LHCN-M2 (cell line): ENCODE data around the gene SVIL. TPM values are rescaled to one million over a fixed set of nuclear protein-coding genes. Genes with fewer than 3 reads are reported as not detected.
"Not testable (repeated sequence)": the region's sequence is repeated elsewhere in the genome, so short reads cannot be mapped to it uniquely, and the experiment has no call there.

Source experiments
- DNase-seq: peaks from one replicate; pipeline ENCODE4 v3.0.0-alpha.2; 2012; ENCODE audit warnings: low read depth
- total RNA-seq: library from RNA; depleted of rRNA; stranded (reverse); fragments of >200 nt; gene quantifications from 2 replicates; pipeline ENCODE4 v1.2.3, GENCODE V29; 2014

The SVIL gene
- total RNA-seq, 1 experiment from 2014 or later = 3.7 TPM

GRCh38 chr10:29623797-29624196, 11.0 kb downstream of the SVIL start:
- no peak for DNase-seq

- DNase-seq = no peak
These were observed 12.3 kb downstream of the SVIL start for GRCh38 chr10:29622382-29622922.

GRCh38 chr10:29621161-29621560, 13.6 kb downstream of the SVIL start:
- peak; percentile 77 for DNase-seq

GRCh38 chr10:29620112-29620690, 14.6 kb downstream of the SVIL start:
- no peak for DNase-seq

GRCh38 chr10:29619241-29619669, 15.5 kb downstream of the SVIL start:
- peak; percentile 50 for DNase-seq

- DNase-seq = no peak
These were observed 16.2 kb downstream of the SVIL start for GRCh38 chr10:29618341-29619171.

GRCh38 chr10:29617880-29618340, 16.9 kb downstream of the SVIL start:
- DNase-seq = no peak

- DNase-seq = no peak
These were observed 18.2 kb downstream of the SVIL start for GRCh38 chr10:29616542-29616941.

GRCh38 chr10:29615195-29615594, 19.6 kb downstream of the SVIL start:
- no peak for DNase-seq

GRCh38 chr10:29614289-29614688, 20.5 kb downstream of the SVIL start:
- DNase-seq = not testable (repeated sequence)

GRCh38 chr10:29613791-29614190, 21.0 kb downstream of the SVIL start:
- DNase-seq = no peak

- DNase-seq = no peak
These were observed 21.6 kb downstream of the SVIL start for GRCh38 chr10:29613196-29613595.

GRCh38 chr10:29612657-29613056, 22.1 kb downstream of the SVIL start:
- no peak for DNase-seq

- no peak for DNase-seq
These were observed 22.9 kb downstream of the SVIL start for GRCh38 chr10:29611781-29612381.

GRCh38 chr10:29610876-29611647, 23.7 kb downstream of the SVIL start:
- no peak for DNase-seq

- DNase-seq = not testable (repeated sequence)
These were observed 24.4 kb downstream of the SVIL start for GRCh38 chr10:29610331-29610730.

- DNase-seq = no peak
These were observed 25.1 kb downstream of the SVIL start for GRCh38 chr10:29609696-29610095.

GRCh38 chr10:29608476-29609301, 26.1 kb downstream of the SVIL start:
- DNase-seq = no peak

- DNase-seq = no peak
These were observed 26.7 kb downstream of the SVIL start for GRCh38 chr10:29608062-29608461.

GRCh38 chr10:29607576-29607975, 27.2 kb downstream of the SVIL start:
- no peak for DNase-seq

GRCh38 chr10:29606693-29607092, 28.1 kb downstream of the SVIL start:
- not testable (repeated sequence) for DNase-seq
